NOMO-1 treated with DMSO at 0.1 percent for 48 hours (cell line): ENCODE measurements around the gene MLPH.

Source experiments
- DNase-seq: peaks from one replicate; lab custom pipeline; 2025; ENCODE audit not compliant: unreplicated experiment; lab: John Stamatoyannopoulos, UW

MLPH gene

GRCh38 chr2:237599465-237600110, 112.5 kb downstream of the MLPH start:
- no peak for DNase-seq

DNA sequence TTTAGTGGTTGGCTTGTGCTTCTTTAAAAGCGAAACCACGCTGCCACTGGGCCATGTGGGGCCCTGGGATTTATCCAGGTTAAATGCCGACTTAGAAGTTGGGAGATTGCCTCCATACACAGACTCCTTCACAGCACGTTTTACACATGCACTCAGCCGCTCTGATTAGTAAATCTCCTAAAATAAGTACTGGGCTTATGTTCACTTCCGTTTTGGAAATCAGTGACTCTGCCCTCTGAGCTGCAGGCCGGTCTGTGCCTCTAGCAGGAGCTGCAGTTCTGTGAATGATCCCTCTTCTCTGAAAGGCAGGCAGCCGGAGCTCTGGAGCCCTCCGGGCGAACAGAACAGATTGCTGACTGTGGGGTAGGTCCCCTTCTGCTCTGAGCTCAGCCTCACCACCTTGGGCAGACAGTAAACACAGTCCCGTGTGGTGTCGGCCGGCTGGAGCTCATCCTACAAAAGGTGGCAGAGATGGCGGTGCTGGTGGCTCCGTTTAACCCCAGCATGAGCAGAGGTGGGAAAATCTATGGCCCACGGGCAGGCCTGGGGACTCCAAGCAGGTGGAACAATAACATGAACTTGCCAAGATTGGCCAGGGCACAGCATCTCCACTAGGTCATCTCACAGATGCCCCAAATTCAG, 113.3 kb downstream of the MLPH start:
- peak; percentile 64 for DNase-seq

- no peak for DNase-seq
Measured at GRCh38 chr2:237601453-237602116, 114.5 kb downstream of the MLPH start.

GRCh38 chr2:237602409-237602808, 115.4 kb downstream of the MLPH start:
- no peak for DNase-seq

DNA sequence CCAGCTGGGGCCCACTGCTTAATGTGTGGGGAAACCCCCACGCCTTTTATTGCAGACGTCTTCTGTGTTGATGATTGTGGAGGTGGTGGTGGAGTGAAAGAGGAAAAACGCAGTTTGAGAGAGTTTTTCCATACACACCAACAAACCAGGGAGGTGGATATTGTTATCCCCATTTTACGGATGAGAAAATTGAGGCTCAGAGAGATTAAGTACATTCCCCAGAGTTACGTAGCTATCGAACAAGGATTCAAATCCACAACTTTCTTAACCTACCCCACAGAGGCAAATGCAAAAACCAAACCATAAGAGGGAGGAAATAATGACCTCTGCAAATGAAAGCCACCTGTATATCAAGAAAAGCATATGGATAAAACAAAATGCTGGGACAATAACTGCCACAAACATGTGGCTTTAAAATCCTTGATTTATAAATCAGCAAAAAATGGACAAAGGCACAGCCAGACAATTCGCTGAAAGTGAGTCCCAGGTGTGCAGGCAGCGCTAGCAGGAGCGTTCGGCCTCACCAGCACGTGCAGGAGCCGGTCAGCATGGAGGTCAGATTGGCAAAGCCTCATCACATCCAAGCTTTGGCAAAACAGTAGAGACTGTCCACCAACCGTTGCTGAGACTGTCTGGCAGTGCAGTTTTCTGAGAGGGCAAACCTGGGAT, 116.1 kb downstream of the MLPH start:
- no peak for DNase-seq

DNA sequence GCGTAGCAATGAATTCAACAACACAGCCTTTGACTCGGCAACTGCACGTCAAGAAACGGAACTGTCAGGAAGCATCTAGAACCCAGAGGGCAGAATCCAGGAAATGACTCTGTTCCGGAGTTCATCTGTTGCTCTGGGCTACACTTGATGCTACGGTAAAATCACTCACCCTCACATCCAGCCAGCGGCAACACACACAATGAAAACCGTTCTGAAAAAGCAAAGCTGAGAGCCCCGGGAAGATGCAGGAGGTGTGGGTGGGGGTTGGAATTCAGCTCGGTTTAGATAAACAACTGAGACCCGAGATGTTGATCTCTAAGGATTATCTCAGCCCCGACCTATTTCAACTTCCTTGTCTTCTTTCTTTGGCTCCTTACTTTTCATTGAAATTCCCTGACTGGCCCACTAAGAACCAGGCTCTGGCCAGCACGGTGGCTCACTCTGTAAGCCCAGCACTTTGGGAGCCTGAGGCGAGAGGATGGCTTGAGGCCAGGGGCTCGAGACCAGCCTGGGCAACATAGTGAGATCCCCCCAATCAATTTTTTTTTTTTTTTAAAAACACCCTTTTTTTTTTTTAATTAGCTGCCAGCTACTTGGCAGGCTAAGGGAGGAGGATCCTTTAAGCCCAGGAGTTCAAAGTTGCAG, 116.8 kb downstream of the MLPH start:
- DNase-seq = peak; percentile 79

DNA sequence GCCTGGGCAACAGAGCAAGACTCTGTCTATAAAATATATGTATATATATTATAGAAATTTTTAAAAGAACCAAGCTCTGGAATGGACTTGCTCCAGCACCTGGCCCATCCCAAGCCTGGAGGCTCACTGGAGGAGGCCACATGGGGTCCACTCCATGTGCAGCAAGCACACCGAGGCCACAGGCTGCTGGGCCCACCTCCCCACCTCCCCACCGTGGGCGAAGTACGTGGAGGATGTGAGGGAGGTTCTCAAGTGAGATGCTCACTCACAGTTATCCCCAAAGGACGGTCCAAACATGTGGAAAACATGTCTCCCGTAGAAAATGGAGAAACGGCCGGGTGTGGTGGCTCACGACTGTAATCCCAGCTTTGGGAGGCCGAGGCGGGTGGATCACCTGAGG, 117.3 kb downstream of the MLPH start:
- no peak for DNase-seq
